Right ventricle myocardium inferior (tissue), 1 donor: ENCODE results near the gene PLEKHH1. TPM values are rescaled to one million over a fixed set of nuclear protein-coding genes. Genes with fewer than 3 reads are reported as not detected.
A peak's percentile ranks its signal among the peaks of the same experiment; 100 is the strongest.

Experiments
- ATAC-seq: fragments of 200-7000 bp; cut with Tn5 transposase; one replicate; pipeline ENCODE4 v1.9.1; 2020; ENCODE audit warnings: mild to moderate bottlenecking, moderate library complexity
- DNase-seq: peaks from one replicate; pipeline ENCODE4 v3.0.0; 2021; ENCODE audit errors: missing footprints
- intact Hi-C: fragments of 100-400 bp; cut with DNase I; formaldehyde crosslinking; loops from one replicate; pipeline ENCODE4 v1.11.0; 2022
- total RNA-seq: library from RNA; stranded (reverse); fragmentation: NEBNext Ultra II Directional; extraction: Animal tissue kit (Norgen Biotek cat#: 25700); gene quantifications from one replicate; pipeline ENCODE4 v1.2.1, GENCODE V29; 2021
- donor health status: DM: no; HTN: yes; CAD: no; lungs with severe emphysema.

Gene PLEKHH1
- total RNA-seq, 1 donor from 2014 or later, result 7.3 TPM

- ATAC-seq (no peak), DNase-seq (no peak)
- intact Hi-C loops, result no loop called here
Observed at GRCh38 chr14:67503331-67503730, 29.8 kb upstream of the PLEKHH1 start.

- no peak for DNase-seq
- ATAC-seq, result no peak
- intact Hi-C loops, result no loop called here
Observed at GRCh38 chr14:67505254-67505653, 27.8 kb upstream of the PLEKHH1 start.

GRCh38 chr14:67508956-67509355 is 24.1 kb upstream of the PLEKHH1 start:
- intact Hi-C loops, result no loop called here
- no peak for ATAC-seq
- DNase-seq, result no peak

GRCh38 chr14:67510121-67510520 is 23.0 kb upstream of the PLEKHH1 start:
- ATAC-seq (no peak), DNase-seq (no peak)
- intact Hi-C loops, result loop anchor here (5.0 kb wide), 1 partner anchor 83 kb away; no protein-coding TSS in a partner anchor

- intact Hi-C loops, result loop anchor here (5.0 kb wide), 1 partner anchor 84 kb away; no protein-coding TSS in a partner anchor
- no peak for ATAC-seq
- no peak for DNase-seq
Observed at GRCh38 chr14:67510836-67511235, 22.3 kb upstream of the PLEKHH1 start.

DNA sequence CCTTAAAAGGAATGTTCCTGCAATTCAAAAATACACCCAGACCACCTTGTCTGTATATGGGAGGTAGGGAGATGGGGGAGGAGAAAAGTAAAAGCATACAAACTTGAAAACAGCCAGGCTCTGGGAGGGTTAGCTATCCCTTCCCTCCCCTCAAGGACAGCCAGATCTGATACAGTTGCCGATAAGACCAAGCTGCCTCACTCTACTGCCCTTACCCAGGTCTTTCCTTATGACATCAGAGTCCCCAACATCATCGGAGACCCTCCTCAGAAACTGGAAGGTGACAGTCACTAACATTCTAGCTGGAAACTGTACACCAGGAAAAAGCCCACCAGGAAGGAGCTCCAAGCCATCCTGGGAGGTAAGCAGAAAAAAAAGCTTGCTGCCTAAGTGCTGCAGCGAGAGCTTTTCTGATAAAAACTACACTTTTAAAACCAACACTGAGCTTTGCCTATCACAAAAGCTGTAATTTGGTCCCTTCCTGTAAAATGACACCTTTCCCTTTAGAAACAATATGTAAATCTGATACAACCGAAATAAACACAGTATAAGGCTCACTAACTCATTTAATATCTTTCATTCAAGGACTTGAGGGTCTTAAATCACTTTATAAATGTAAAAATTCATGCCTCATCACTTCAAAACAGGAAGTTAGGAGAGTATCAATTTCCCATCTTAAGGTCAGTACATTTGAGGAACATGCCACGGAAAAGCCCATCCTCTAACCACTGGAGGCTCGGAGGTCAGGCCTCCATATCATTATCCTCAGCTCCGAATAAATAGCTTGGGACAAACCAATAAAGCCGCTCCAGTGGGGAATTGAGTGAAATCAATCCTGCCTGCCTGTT is 20.4 kb upstream of the PLEKHH1 start:
- ATAC-seq (no peak), DNase-seq (no peak)
- intact Hi-C loops, result loop anchor here (5.0 kb wide), 1 partner anchor 85 kb away; no protein-coding TSS in a partner anchor

GRCh38 chr14:67513631-67514108 is 19.4 kb upstream of the PLEKHH1 start:
- intact Hi-C loops, result loop anchor here (5.0 kb wide), 1 partner anchor 86 kb away; no protein-coding TSS in a partner anchor
- DNase-seq (no peak), ATAC-seq (no peak)

DNA sequence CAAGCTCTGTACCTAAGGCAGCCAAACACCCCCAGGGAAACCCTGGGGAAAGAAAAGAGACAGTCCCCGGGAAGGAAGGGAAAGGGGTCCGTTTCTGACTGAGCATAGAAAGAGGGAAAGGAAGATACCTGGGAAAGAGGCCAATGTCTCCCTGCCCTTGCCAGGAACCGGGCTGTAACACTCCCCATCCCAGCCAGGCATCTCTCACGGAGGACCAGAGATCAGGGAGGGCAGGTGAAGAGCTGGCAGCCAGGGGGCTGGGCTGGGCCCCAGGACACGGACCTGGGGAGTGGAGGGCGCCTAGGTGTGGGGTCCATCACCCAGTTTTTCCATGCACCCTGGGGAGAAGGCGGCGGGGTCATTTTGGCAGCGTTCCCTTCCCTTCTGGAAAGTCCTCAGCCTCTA is 18.9 kb upstream of the PLEKHH1 start:
- intact Hi-C loops, result loop anchor here (5.0 kb wide), 1 partner anchor 87 kb away; no protein-coding TSS in a partner anchor
- no peak for DNase-seq
- ATAC-seq, result no peak

- DNase-seq (peak; percentile 67), ATAC-seq (peak; percentile 43)
- intact Hi-C loops, result loop anchor here (5.0 kb wide), 1 partner anchor 88 kb away; no protein-coding TSS in a partner anchor
Observed at GRCh38 chr14:67514650-67515385, 18.3 kb upstream of the PLEKHH1 start.

GRCh38 chr14:67515386-67516079 is 17.6 kb upstream of the PLEKHH1 start:
- DNase-seq (no peak), ATAC-seq (peak; percentile 31)
- intact Hi-C loops, result no loop called here

DNA sequence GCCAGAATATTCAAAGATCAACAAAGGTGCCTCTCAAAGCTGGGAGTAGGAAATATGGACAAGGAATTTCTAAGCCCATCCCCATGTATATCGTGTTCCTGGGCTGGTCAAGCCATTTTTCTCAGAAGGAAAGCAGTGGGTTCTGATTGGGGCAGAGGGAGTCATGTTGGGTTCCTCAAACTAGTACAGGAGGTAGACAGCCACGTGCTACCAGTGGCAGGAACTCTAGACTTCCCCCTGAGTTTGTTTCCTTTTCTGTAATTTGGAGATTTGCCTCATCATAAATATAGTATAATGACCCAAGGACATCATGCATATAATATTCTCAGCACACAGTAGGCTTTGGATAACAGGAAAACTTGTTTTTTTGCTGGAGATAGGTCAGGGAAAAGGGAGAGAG is 16.4 kb upstream of the PLEKHH1 start:
- no peak for DNase-seq
- no peak for ATAC-seq
- intact Hi-C loops, result no loop called here

GRCh38 chr14:67517083-67517482 is 16.0 kb upstream of the PLEKHH1 start:
- DNase-seq (no peak), ATAC-seq (peak; percentile 45)
- intact Hi-C loops, result no loop called here

GRCh38 chr14:67519406-67519805 is 13.7 kb upstream of the PLEKHH1 start:
- DNase-seq, result no peak
- intact Hi-C loops, result no loop called here
- ATAC-seq, result no peak

GRCh38 chr14:67520482-67520881 is 12.6 kb upstream of the PLEKHH1 start:
- no peak for DNase-seq
- intact Hi-C loops, result no loop called here
- ATAC-seq, result no peak

DNA sequence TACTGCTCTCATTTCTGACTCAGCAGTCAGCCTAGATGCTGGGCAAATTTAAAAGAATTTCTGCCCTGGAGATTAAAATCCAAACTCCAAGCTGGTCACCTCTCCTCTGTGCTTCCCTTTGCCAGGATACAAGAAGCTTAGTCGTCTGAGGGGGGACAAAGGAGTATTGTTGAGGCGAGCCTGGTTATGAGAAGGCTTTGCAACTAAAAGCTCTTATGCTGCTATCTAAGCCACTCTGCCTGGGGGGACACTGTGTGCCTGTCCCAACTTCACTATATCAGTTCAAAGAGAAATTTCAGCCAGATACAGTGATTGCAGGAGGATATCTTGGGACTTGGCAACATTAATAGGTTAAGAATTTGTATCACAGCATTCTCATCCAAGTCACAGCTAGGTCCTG is 10.8 kb upstream of the PLEKHH1 start:
- intact Hi-C loops, result no loop called here
- peak; percentile 45 for ATAC-seq

GRCh38 chr14:67523764-67524633 is 9.1 kb upstream of the PLEKHH1 start:
- no peak for DNase-seq
- no peak for ATAC-seq
- intact Hi-C loops, result no loop called here

More for the DNA sequence above, 10.8 kb upstream of the PLEKHH1 start:
- DNase-seq, result no peak

DNA sequence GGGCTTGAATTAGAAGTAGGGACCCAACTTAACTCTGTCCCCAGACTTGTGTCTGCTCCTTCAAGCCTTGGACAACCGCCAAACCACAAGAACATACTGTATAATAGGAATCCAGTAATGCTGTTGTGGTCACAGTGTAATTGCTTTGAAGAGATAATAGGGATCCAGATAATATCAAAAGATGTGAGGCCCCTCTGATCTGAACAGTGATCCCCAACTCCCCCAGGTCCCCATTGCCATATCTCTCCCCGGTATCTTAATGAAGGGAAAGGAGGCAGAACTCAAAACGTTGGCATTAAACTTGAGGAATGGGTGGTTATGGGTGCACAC is 8.5 kb upstream of the PLEKHH1 start:
- DNase-seq (no peak), ATAC-seq (no peak)
- intact Hi-C loops, result no loop called here

DNA sequence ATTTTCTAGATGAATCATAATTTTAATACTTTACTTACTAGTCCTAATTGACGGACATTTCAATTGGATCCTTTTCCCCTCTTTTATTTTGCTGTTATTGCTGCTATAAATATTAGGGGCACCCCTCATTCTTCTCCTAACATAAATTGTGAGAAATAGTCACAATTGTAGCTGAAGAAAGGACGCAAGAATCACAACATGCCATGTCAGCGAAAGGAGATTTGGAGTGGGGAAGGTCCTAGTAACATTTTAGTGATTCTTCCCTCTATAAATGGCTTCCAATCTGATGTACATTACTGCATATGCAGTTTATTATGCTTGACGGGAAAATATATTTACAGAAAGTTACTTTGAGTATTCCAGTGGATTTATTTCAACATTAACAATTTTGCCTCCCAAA is 7.7 kb upstream of the PLEKHH1 start:
- intact Hi-C loops, result loop anchor here (5.0 kb wide), 1 partner anchor 47 kb away; no protein-coding TSS in a partner anchor
- no peak for DNase-seq
- no peak for ATAC-seq
